CD14-positive monocyte (primary cell): ENCODE measurements around the gene EEIG1. TPM values are rescaled to one million over a fixed set of nuclear protein-coding genes. Genes with fewer than 3 reads are reported as not detected.

Experiments
- DNase-seq, 3 donors: peaks; one replicate each; pipeline ENCODE4 v3.0.0-alpha.2; 2011 to 2022
- H2AFZ ChIP-seq: 2 replicates; pipeline ENCODE4 v1.6.0; 2012; ENCODE audit warnings: mild to moderate bottlenecking, low read depth, low read length, inconsistent platforms; ENCODE audit not compliant: insufficient read depth, poor library complexity, severe bottlenecking
- H3K27ac ChIP-seq, 2 donors: 1 replicate in 1 of 2; 2 replicates in 1 of 2; pipeline ENCODE4 v1.5.1; 2012 to 2013; ENCODE audit warnings: low read length in 2 of 2, control low read depth in 1 of 2, inconsistent platforms in 1 of 2, low read depth in 1 of 2, mild to moderate bottlenecking in 1 of 2
- H3K27me3 ChIP-seq, 2 donors: one replicate each; pipeline versions ENCODE4 v1.6.0 to v1.6.1; 2011 to 2013; ENCODE audit warnings: low read length in 2 of 2; ENCODE audit not compliant: control insufficient read depth in 2 of 2, insufficient read depth in 2 of 2
- H3K36me3 ChIP-seq, 2 donors: replicated peaks in 1 of 2; 1 replicate in 1 of 2; 2 replicates in 1 of 2; pipeline versions ENCODE4 v1.5.1 to v1.6.1; 2012 to 2013; ENCODE audit warnings: low read length in 2 of 2, control low read depth in 1 of 2, inconsistent platforms in 1 of 2, mild to moderate bottlenecking in 1 of 2; ENCODE audit not compliant: insufficient read depth in 2 of 2, control insufficient read depth in 1 of 2
- H3K4me1 ChIP-seq, 2 donors: 1 replicate in 1 of 2; 2 replicates in 1 of 2; pipeline versions ENCODE4 v1.5.1 to v1.6.1; 2012 to 2013; ENCODE audit warnings: low read length in 2 of 2, control low read depth in 1 of 2, inconsistent platforms in 1 of 2, mild to moderate bottlenecking in 1 of 2, moderate library complexity in 1 of 2; ENCODE audit not compliant: insufficient read depth in 2 of 2, control insufficient read depth in 1 of 2
- H3K4me2 ChIP-seq: replicated peaks from 2 replicates; pipeline ENCODE3; 2012; ENCODE audit warnings: low read length, moderate library complexity, mild to moderate bottlenecking; ENCODE audit not compliant: poor library complexity, severe bottlenecking; ENCODE audit errors: extremely low read depth
- H3K4me3 ChIP-seq, 3 experiments: fragments of 200-600 bp in 1 of 3; sonication (generic) in 1 of 3; replicated peaks in 1 of 3; 1 replicate in 2 of 3; 2 replicates in 1 of 3; pipeline ENCODE4 v1.5.1; 2011 to 2013; ENCODE audit warnings: low read length in 3 of 3, mild to moderate bottlenecking in 3 of 3, control low read depth in 2 of 3, low read depth in 2 of 3, inconsistent platforms in 1 of 3, moderate library complexity in 1 of 3
- H3K79me2 ChIP-seq: 2 replicates; pipeline ENCODE4 v1.6.0; 2012; ENCODE audit warnings: mild to moderate bottlenecking, control low read depth, inconsistent platforms, low read length, moderate library complexity; ENCODE audit not compliant: insufficient read depth
- H3K9ac ChIP-seq: 2 replicates; pipeline ENCODE4 v1.6.0; 2017; ENCODE audit warnings: low read length, mild to moderate bottlenecking; ENCODE audit not compliant: insufficient read depth, poor library complexity, severe bottlenecking
- H3K9me3 ChIP-seq, 2 donors: replicated peaks in 1 of 2; 1 replicate in 1 of 2; 2 replicates in 1 of 2; pipeline versions ENCODE4 v1.5.1 to v1.6.1; 2012 to 2013; ENCODE audit warnings: low read length in 2 of 2, control low read depth in 1 of 2; ENCODE audit not compliant: control insufficient read depth in 1 of 2, insufficient read depth in 1 of 2
- H4K20me1 ChIP-seq: 2 replicates; pipeline ENCODE4 v1.6.0; 2012; ENCODE audit warnings: mild to moderate bottlenecking, low read length, control low read depth, moderate library complexity; ENCODE audit not compliant: insufficient read depth
- H3K27ac Mint-ChIP-seq, 7 donors: one replicate each; pipeline ENCODE4 v1.8.0; 2020; ENCODE audit warnings: mild to moderate bottlenecking in 7 of 7, mixed read lengths in 7 of 7, moderate library complexity in 6 of 7, inconsistent platforms in 2 of 7
- H3K27me3 Mint-ChIP-seq, 3 donors: one replicate each; pipeline ENCODE4 v1.8.0; 2021 to 2022; ENCODE audit warnings: low read depth in 3 of 3, mild to moderate bottlenecking in 3 of 3, mixed read lengths in 3 of 3, moderate library complexity in 3 of 3, inconsistent platforms in 1 of 3
- H3K36me3 Mint-ChIP-seq, 2 donors: one replicate each; pipeline ENCODE4 v1.8.0; 2020; ENCODE audit warnings: mixed read lengths in 2 of 2, inconsistent platforms in 1 of 2, mild to moderate bottlenecking in 1 of 2
- H3K4me1 Mint-ChIP-seq: one replicate; pipeline ENCODE4 v1.8.0; 2020; ENCODE audit warnings: mild to moderate bottlenecking, mixed read lengths
- H3K4me3 Mint-ChIP-seq, 2 donors: one replicate each; pipeline ENCODE4 v1.8.0; 2020; ENCODE audit warnings: mild to moderate bottlenecking in 2 of 2, mixed read lengths in 2 of 2, moderate library complexity in 1 of 2
- H3K9me3 Mint-ChIP-seq, 7 donors: one replicate each; pipeline ENCODE4 v1.8.0; 2020 to 2022; ENCODE audit warnings: mixed read lengths in 7 of 7, mild to moderate bottlenecking in 6 of 7, moderate library complexity in 6 of 7, inconsistent platforms in 2 of 7
- CTCF ChIP-seq: fragments of 200-600 bp; IDR thresholded peaks from one replicate; pipeline ENCODE4 v1.8.0; 2022; ENCODE audit warnings: antibody characterized with exemption, mild to moderate bottlenecking
- WGBS: methylation state at CpG from one replicate; pipeline ENCODE4 v1.1.5; 2013; ENCODE audit warnings: missing lambda C conversion rate; ENCODE audit not compliant: insufficient coverage; 5-methylcytosine and 5-hydroxymethylcytosine counted together
- intact Hi-C, 2 donors: fragments of 100-400 bp; cut with micrococcal nuclease; formaldehyde crosslinking; loops; one replicate each; pipeline versions ENCODE4 v1.15.0 to v1.15.1; 2023
- polyA plus RNA-seq, 3 donors: library from polyadenylated mRNA; depleted of rRNA in 1 of 3; unstranded in 2 of 3; stranded (reverse) in 1 of 3; fragments of 300-500 nt in 2 of 3; fragments of >200 nt in 1 of 3; fragmentation: Illumina TruSeq in 2 of 3; gene quantifications; 1 replicate in 2 of 3; 2 replicates in 1 of 3; pipeline ENCODE4 v1.2.3, GENCODE V29; 2012 to 2021

Gene EEIG1
- polyA plus RNA-seq, 3 donors, result 0.86 to 2.3 (median 2.1) TPM

- no peak overlapping the region for H3K9ac ChIP-seq
- no peaks in the 10 kb centered on the region for H3K9me3 ChIP-seq
- H4K20me1 ChIP-seq, result no peaks in the 10 kb centered on the region
- H3K27ac Mint-ChIP-seq, result no peak overlapping the region
- no peak for DNase-seq
- intact Hi-C loops, result no loop called here
- no peak overlapping the region for H3K27ac ChIP-seq
- H3K4me3 Mint-ChIP-seq, result no peak overlapping the region
- peaks cover 0 to 1% (median 0%) of the 10 kb centered on the region in 3 donors for H3K27me3 Mint-ChIP-seq
- no peak for TF ChIP-seq CTCF
- no peak overlapping the region for H3K4me2 ChIP-seq
- H3K9me3 Mint-ChIP-seq, result peaks cover 0 to 1% (median 0%) of the 10 kb centered on the region in 7 donors
- peaks cover 5% of the 10 kb centered on the region for H3K4me1 Mint-ChIP-seq
- H2AFZ ChIP-seq, result no peak overlapping the region
- no peak overlapping the region for H3K4me3 ChIP-seq
- no peaks in the 10 kb centered on the region for H3K27me3 ChIP-seq
- H3K79me2 ChIP-seq, result no peaks in the 10 kb centered on the region
- H3K36me3 Mint-ChIP-seq, result peaks cover 0 to 3% of the 10 kb centered on the region in 2 donors
- no peaks in the 10 kb centered on the region for H3K36me3 ChIP-seq
- peaks cover 0 to 3% of the 10 kb centered on the region in 2 donors for H3K4me1 ChIP-seq
- 89% methylated on average over 17 of the region's 21 CpGs for WGBS
Observed at GRCh38 chr9:127950513-127951289, 30.1 kb downstream of the EEIG1 start.

- no peaks in the 10 kb centered on the region for H3K4me1 ChIP-seq
Observed at GRCh38 chr9:127949827-127950512, 30.8 kb downstream of the EEIG1 start.

More at GRCh38 chr9:127949827-127950512, 30.8 kb downstream of the EEIG1 start:
- H2AFZ ChIP-seq, result no peak overlapping the region
- no peak for TF ChIP-seq CTCF
- no peaks in the 10 kb centered on the region for H3K27me3 ChIP-seq
- Mint-ChIP-seq H3K36me3 (peaks cover 2 to 5% of the 10 kb centered on the region in 2 donors), H3K27ac (no peak overlapping the region), H3K4me1 (no peaks in the 10 kb centered on the region), H3K27me3 (peaks cover 0 to 1% (median 0%) of the 10 kb centered on the region in 3 donors), H3K4me3 (no peak overlapping the region), H3K9me3 (peaks cover 0 to 1% (median 0%) of the 10 kb centered on the region in 7 donors)
- no peaks in the 10 kb centered on the region for H3K79me2 ChIP-seq
- H4K20me1 ChIP-seq, result no peaks in the 10 kb centered on the region
- no peak for DNase-seq
- 91% methylated on average over 14 of the region's 17 CpGs for WGBS
- intact Hi-C loops, result loop anchor here in 1 of 2 donors (10.0 kb wide), 1 partner anchor 135 kb away; no protein-coding TSS in a partner anchor
- no peaks in the 10 kb centered on the region for H3K9me3 ChIP-seq
- H3K4me3 ChIP-seq, result no peak overlapping the region
- no peak overlapping the region for H3K27ac ChIP-seq
- H3K36me3 ChIP-seq, result no peaks in the 10 kb centered on the region
- H3K9ac ChIP-seq, result no peak overlapping the region
- H3K4me2 ChIP-seq, result no peak overlapping the region
